ENCODE data around the gene TMEM98.

GRCh38 chr17:32955155-32955554 is 27.2 kb downstream of the TMEM98 start:
- TF ChIP-seq EP300 (IDR thresholded peaks at IDR 0.05; ENCODE audit: borderline replicate concordance), result no peak
- TF ChIP-seq USF1 (IDR thresholded peaks at IDR 0.05), result no peak
- no peak for TF ChIP-seq MAX (IDR thresholded peaks at IDR 0.05)
- TF ChIP-seq FOXM1 (IDR thresholded peaks at IDR 0.05; ENCODE audit: borderline replicate concordance, low read depth), result no peak
- TF ChIP-seq CEBPB (IDR thresholded peaks at IDR 0.05), result no peak
- no peak for TF ChIP-seq REST (IDR thresholded peaks at IDR 0.05; ENCODE audit: low read depth)
- TF ChIP-seq NFIC (IDR thresholded peaks at IDR 0.05), result no peak
- TF ChIP-seq YY1 (IDR thresholded peaks at IDR 0.05; ENCODE audit: low read depth), result no peak
- no peak for TF ChIP-seq RAD21 (IDR thresholded peaks at IDR 0.05; ENCODE audit: low read depth)
- TF ChIP-seq TAF1 (IDR thresholded peaks at IDR 0.05; ENCODE audit: low read depth), result no peak
- TF ChIP-seq EGR1 (IDR thresholded peaks at IDR 0.05), result no peak
- TF ChIP-seq CREB1 (IDR thresholded peaks at IDR 0.05; ENCODE audit: low read depth), result no peak
